ENCODE data around the gene TACR2. TPM values are rescaled to one million over a fixed set of nuclear protein-coding genes. Genes with fewer than 3 reads are reported as not detected.

Gene TACR2
- total RNA-seq, 2 experiments from 2014 or later, result not detected

DNA sequence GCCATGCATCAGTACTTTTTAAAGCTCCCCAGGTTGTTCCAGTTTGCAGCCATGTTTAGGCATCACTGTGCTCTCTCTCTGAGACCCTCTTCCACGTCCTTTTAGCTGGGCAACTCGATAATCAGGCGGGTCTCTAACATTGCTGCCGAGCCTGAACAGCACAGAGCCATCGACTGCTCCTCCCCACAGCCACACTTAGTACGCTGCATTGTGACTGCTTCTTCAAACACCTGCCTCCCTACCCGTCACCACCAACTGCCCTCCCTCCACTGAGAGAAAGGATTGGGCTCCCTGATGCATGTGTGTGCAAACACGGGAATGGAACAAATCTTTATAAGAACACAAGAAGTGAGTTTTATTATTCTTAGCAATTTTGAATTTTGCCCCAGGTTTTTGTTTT, 11.4 kb upstream of the TACR2 start:
- POLR2A ChIA-PET, result interaction anchor here (1.0 kb wide), 1 partner anchor 69 kb away, joined by 3 read pairs; no protein-coding TSS in a partner anchor
- H3K4me1 Mint-ChIP-seq (ENCODE audit: low read depth), result peaks cover 37% of the 10 kb centered on the region
- no peaks in the 10 kb centered on the region for H3K27me3 Mint-ChIP-seq
- no peak overlapping the region for H3K27ac Mint-ChIP-seq
- DNase-seq (no peak), ATAC-seq (no peak)
- H3K4me3 Mint-ChIP-seq, result no peak overlapping the region
- H3K9me3 Mint-ChIP-seq, result no peaks in the 10 kb centered on the region
- CTCF ChIA-PET, result interaction anchor here (0.8 to 1.7 kb wide), 6 partner anchors 8 to 89 kb away, joined by 3 to 6 read pairs (median 4); no protein-coding TSS in a partner anchor
- TF ChIP-seq, protein P1, sequence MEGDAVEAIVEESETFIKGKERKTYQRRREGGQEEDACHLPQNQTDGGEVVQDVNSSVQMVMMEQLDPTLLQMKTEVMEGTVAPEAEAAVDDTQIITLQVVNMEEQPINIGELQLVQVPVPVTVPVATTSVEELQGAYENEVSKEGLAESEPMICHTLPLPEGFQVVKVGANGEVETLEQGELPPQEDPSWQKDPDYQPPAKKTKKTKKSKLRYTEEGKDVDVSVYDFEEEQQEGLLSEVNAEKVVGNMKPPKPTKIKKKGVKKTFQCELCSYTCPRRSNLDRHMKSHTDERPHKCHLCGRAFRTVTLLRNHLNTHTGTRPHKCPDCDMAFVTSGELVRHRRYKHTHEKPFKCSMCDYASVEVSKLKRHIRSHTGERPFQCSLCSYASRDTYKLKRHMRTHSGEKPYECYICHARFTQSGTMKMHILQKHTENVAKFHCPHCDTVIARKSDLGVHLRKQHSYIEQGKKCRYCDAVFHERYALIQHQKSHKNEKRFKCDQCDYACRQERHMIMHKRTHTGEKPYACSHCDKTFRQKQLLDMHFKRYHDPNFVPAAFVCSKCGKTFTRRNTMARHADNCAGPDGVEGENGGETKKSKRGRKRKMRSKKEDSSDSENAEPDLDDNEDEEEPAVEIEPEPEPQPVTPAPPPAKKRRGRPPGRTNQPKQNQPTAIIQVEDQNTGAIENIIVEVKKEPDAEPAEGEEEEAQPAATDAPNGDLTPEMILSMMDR (IDR thresholded peaks at IDR 0.05), result no peak
- intact Hi-C loops (cut with micrococcal nuclease), result loop anchor here (5.0 to 10.0 kb wide), 2 partner anchors 79 to 207 kb away; partner anchors contain the start of gene FAM241B
- H3K36me3 Mint-ChIP-seq (ENCODE audit: low read depth), result no peaks in the 10 kb centered on the region

DNA sequence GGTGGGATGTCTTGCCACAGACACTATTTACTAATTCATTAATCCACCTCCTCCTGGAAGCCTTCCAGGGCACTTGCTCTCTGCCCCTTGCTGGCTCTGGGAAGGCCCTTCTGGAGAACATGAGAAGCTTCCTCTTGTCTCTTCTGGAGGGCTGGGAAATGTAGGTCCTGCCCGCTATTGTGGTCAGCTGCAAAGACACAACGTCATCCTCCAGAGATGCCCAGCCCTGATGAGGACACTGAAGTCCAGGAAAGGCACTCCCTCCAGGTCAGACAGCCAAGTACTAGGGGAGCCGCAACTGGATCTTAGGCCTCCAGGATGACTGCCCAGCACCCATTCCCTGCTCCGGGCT, 9.6 kb upstream of the TACR2 start:
- intact Hi-C loops (cut with micrococcal nuclease), result loop anchor here (5.0 to 10.0 kb wide), 2 partner anchors 81 to 208 kb away; partner anchors contain the start of gene FAM241B
- no peaks in the 10 kb centered on the region for H3K27me3 Mint-ChIP-seq
- no peak for ATAC-seq
- no peak overlapping the region for H3K27ac Mint-ChIP-seq
- H3K9me3 Mint-ChIP-seq, result no peaks in the 10 kb centered on the region
- H3K4me3 Mint-ChIP-seq, result no peak overlapping the region
- POLR2A ChIA-PET, result no interaction called here
- H3K36me3 Mint-ChIP-seq (ENCODE audit: low read depth), result no peaks in the 10 kb centered on the region
- peaks cover 37% of the 10 kb centered on the region for H3K4me1 Mint-ChIP-seq (ENCODE audit: low read depth)
- TF ChIP-seq, protein P1 (IDR thresholded peaks at IDR 0.05), result no peak
- no peak for DNase-seq
- CTCF ChIA-PET, result interaction anchor here (1.7 kb wide), 1 partner anchor 80 kb away, joined by 3 read pairs; no protein-coding TSS in a partner anchor

DNA sequence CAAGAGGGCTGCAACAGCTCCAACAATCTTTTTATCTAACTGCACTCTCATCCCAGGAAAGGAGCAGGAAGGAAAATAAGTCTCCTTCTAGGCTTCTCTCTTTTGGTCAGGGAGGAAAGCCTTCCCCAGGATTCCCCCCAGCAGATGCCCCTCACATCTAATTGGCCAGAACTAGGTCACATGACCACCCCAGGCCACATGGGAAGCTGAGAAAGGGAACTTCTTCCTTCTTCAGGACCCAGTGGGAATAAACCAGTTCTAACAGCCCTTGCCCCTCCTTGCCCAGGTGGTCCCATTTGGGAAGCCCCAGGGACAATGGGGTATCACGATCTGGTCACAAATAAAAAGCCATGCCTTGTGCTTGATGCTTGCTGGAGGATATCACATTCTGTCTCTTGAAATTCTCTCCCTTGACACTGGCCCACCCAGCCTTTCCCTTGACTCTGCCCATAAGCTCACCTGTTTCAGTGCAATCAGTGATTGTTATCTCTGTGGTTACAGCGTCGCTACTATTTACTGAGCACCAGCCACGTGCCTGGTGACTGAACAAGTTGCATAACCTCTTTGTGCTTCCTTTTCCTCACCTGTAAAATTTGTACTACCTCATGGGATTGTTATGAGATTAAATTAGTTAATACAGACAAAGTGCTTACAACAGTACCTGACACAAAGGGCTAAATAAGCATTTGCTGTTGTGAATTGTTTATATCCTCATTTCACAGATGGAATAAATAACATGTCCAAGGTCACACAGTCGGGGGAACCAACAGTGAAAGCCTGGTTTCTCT, 9.0 kb upstream of the TACR2 start:
- POLR2A ChIA-PET, result no interaction called here

DNA sequence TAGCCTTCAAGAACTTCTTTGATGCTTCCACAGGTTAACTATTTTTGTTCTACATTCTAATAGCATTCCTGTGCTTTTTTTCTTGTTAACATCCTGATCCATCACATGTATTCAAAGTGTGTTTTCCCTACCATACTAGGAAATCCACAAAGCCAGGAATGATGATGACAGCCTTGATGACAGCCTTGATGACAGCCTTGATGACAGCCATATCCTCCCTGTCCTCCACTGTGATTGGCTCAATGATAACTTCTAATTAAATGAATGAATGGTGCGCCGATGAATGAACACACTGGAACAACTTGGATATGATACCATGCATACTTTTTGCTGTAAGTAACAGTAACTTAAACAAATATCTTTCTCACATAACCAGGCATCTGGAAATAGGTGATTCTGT, 8.3 kb upstream of the TACR2 start:
- TF ChIP-seq, protein P1 (IDR thresholded peaks at IDR 0.05), result no peak
- no peaks in the 10 kb centered on the region for H3K27me3 Mint-ChIP-seq
- H3K4me3 Mint-ChIP-seq, result no peak overlapping the region
- H3K36me3 Mint-ChIP-seq (ENCODE audit: low read depth), result no peaks in the 10 kb centered on the region
- POLR2A ChIA-PET, result no interaction called here
- intact Hi-C loops (cut with micrococcal nuclease), result loop anchor here (5.0 to 10.0 kb wide), 2 partner anchors 82 to 210 kb away; partner anchors contain the start of gene FAM241B
- no peak overlapping the region for H3K27ac Mint-ChIP-seq
- ATAC-seq, result no peak
- H3K9me3 Mint-ChIP-seq, result no peaks in the 10 kb centered on the region
- H3K4me1 Mint-ChIP-seq (ENCODE audit: low read depth), result peaks cover 37% of the 10 kb centered on the region
- no peak for DNase-seq
- CTCF ChIA-PET, result interaction anchor here (0.8 to 1.7 kb wide), 4 partner anchors 22 to 81 kb away, joined by 3 to 4 read pairs (median 3); no protein-coding TSS in a partner anchor

More for the DNA sequence above, 9.0 kb upstream of the TACR2 start:
- H3K27me3 Mint-ChIP-seq, result no peaks in the 10 kb centered on the region
- H3K27ac Mint-ChIP-seq, result no peak overlapping the region
- no peaks in the 10 kb centered on the region for H3K9me3 Mint-ChIP-seq
- no peaks in the 10 kb centered on the region for H3K36me3 Mint-ChIP-seq (ENCODE audit: low read depth)
- CTCF ChIA-PET, result interaction anchor here (0.8 to 1.7 kb wide), 4 partner anchors 22 to 81 kb away, joined by 3 to 4 read pairs (median 3); no protein-coding TSS in a partner anchor
- no peak overlapping the region for H3K4me3 Mint-ChIP-seq
- TF ChIP-seq, protein P1 (IDR thresholded peaks at IDR 0.05), result no peak
- intact Hi-C loops (cut with micrococcal nuclease), result loop anchor here (5.0 to 10.0 kb wide), 2 partner anchors 82 to 209 kb away; partner anchors contain the start of gene FAM241B
- peak; percentile 21 for ATAC-seq
- H3K4me1 Mint-ChIP-seq (ENCODE audit: low read depth), result peaks cover 37% of the 10 kb centered on the region
- no peak for DNase-seq

DNA sequence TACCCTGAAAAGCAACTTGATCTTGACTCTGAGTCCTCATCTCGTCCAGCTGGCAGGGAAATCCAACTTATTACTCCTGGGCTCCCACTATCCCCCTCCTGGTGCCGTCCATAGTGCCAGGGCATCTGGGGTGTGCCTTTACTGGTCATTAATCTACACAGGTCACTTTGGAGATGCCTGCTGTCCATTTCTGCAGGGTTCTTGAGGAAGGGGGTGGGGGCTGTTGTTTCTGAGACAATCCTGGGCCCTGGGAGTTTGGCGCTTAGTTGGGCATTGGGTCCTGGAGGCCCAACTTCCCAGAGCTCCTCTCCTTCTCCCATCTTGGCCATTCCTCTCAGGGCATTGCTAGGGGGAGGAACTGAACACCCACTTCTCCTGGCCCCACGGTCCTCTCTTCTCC, 6.0 kb upstream of the TACR2 start:
- Mint-ChIP-seq H3K4me1 (ENCODE audit: low read depth) (peaks cover 29% of the 10 kb centered on the region), H3K9me3 (no peaks in the 10 kb centered on the region), H3K4me3 (no peak overlapping the region), H3K27ac (no peak overlapping the region), H3K27me3 (no peaks in the 10 kb centered on the region), H3K36me3 (ENCODE audit: low read depth) (no peaks in the 10 kb centered on the region)
- POLR2A ChIA-PET, result interaction anchor here (1.6 kb wide), 1 partner anchor 19 kb away, joined by 3 read pairs; no protein-coding TSS in a partner anchor
- intact Hi-C loops (cut with micrococcal nuclease), result loop anchor here (10.0 kb wide), 1 partner anchor 212 kb away; the partner anchor contains the start of gene FAM241B
- CTCF ChIA-PET, result interaction anchor here (1.4 to 3.0 kb wide), 7 partner anchors 9 to 185 kb away, joined by 5 to 19 read pairs (median 8); partner anchors contain the start of gene TSPAN15
- ATAC-seq, result no peak
- TF ChIP-seq, protein P1 (IDR thresholded peaks at IDR 0.05), result no peak
- DNase-seq, result no peak
